Thyroid gland (tissue), 4 donors: Measurements from ENCODE around the gene VLDLR. TPM values are rescaled to one million over a fixed set of nuclear protein-coding genes. Genes with fewer than 3 reads are reported as not detected.
"Not testable (repeated sequence)": the region's sequence is repeated elsewhere in the genome, so short reads cannot be mapped to it uniquely, and the experiment has no call there.

Experiments used
- DNase-seq, 2 donors: peaks; one replicate each; pipeline ENCODE4 v3.0.0-alpha.2; 2019
- H3K27ac ChIP-seq, 3 donors: fragments of 200-600 bp; sonication (generic); 1 replicate in 2 of 3; 2 replicates in 1 of 3; pipeline ENCODE4 v1.5.1; 2016 to 2019; ENCODE audit warnings: mild to moderate bottlenecking in 1 of 3, moderate library complexity in 1 of 3
- H3K27me3 ChIP-seq: fragments of 200-600 bp; sonication (generic); one replicate; pipeline ENCODE4 v1.5.1; 2019
- H3K36me3 ChIP-seq, 2 donors: fragments of 200-600 bp; sonication (generic); one replicate each; pipeline ENCODE4 v1.5.1; 2016 to 2019
- H3K4me1 ChIP-seq, 2 donors: fragments of 200-600 bp; sonication (generic); one replicate each; pipeline ENCODE4 v1.5.1; 2017 to 2019
- H3K4me3 ChIP-seq, 3 donors: fragments of 200-600 bp; sonication (generic); replicated peaks in 1 of 3; 1 replicate in 2 of 3; 2 replicates in 1 of 3; pipeline ENCODE4 v1.5.1; 2016; ENCODE audit warnings: mild to moderate bottlenecking in 1 of 3
- H3K9me3 ChIP-seq: fragments of 200-600 bp; sonication (generic); one replicate; pipeline ENCODE4 v1.5.1; 2017
- CTCF ChIP-seq, 6 experiments: fragments of 200-600 bp in 3 of 6; fragments of 450-650 bp in 3 of 6; sonication (generic) in 3 of 6; IDR thresholded peaks; one replicate each; pipeline ENCODE4 v1.5.1; 2016 to 2019; ENCODE audit warnings: antibody characterized with exemption in 6 of 6, mild to moderate bottlenecking in 2 of 6, inconsistent platforms in 1 of 6, moderate library complexity in 1 of 6
- POLR2A ChIP-seq, 2 donors: fragments of 450-650 bp; IDR thresholded peaks; one replicate each; pipeline ENCODE4 v1.6.1; 2017; ENCODE audit warnings: antibody characterized with exemption in 2 of 2, mild to moderate bottlenecking in 2 of 2, moderate library complexity in 1 of 2
- WGBS, 2 donors: methylation state at CpG; one replicate each; pipeline ENCODE4 v1.1.5; 2017; 5-methylcytosine and 5-hydroxymethylcytosine counted together
- intact Hi-C: fragments of 100-400 bp; cut with DNase I; formaldehyde crosslinking; loops from one replicate; pipeline ENCODE4 v1.15.1; 2023
- total RNA-seq, 4 donors: library from RNA; depleted of rRNA; stranded (reverse); fragments of >200 nt; gene quantifications; one replicate each; pipeline ENCODE4 v1.2.3, GENCODE V29; 2016

VLDLR gene
- total RNA-seq, 4 donors from 2014 or later: 14.2 to 59.2 (median 46.0) TPM

- H3K27me3 ChIP-seq: no peaks in the 10 kb centered on the region
- TF ChIP-seq POLR2A (IDR thresholded peaks at IDR 0.05) (no peak), CTCF (IDR thresholded peaks at IDR 0.05) (no peak)
- no peak overlapping the region for H3K27ac ChIP-seq
- no peaks in the 10 kb centered on the region for H3K36me3 ChIP-seq
- 71 to 72% methylated on average over 6 of the region's 6 CpGs for WGBS, 2 donors
- H3K9me3 ChIP-seq: no peaks in the 10 kb centered on the region
- DNase-seq: no peak
- H3K4me3 ChIP-seq: no peak overlapping the region
- H3K4me1 ChIP-seq: no peaks in the 10 kb centered on the region
- intact Hi-C loops: no loop called here
Measured at GRCh38 chr9:2700398-2700797, 78.8 kb downstream of the VLDLR start.

GRCh38 chr9:2700909-2701550 is 79.4 kb downstream of the VLDLR start:
- Histone ChIP-seq H3K9me3 (no peaks in the 10 kb centered on the region), H3K4me1 (no peaks in the 10 kb centered on the region), H3K27me3 (no peaks in the 10 kb centered on the region), H3K4me3 (no peak overlapping the region), H3K27ac (no peak overlapping the region), H3K36me3 (no peaks in the 10 kb centered on the region)
- no peak for TF ChIP-seq CTCF (IDR thresholded peaks at IDR 0.05)
- TF ChIP-seq POLR2A (IDR thresholded peaks at IDR 0.05): no peak
- WGBS, 2 donors: 82 to 85% methylated on average over 10 of the region's 10 CpGs
- intact Hi-C loops: no loop called here
- no peak for DNase-seq

- no peaks in the 10 kb centered on the region for H3K4me1 ChIP-seq
- H3K27ac ChIP-seq: no peak overlapping the region
- no peaks in the 10 kb centered on the region for H3K36me3 ChIP-seq
- TF ChIP-seq CTCF (IDR thresholded peaks at IDR 0.05) (no peak), POLR2A (IDR thresholded peaks at IDR 0.05) (no peak)
- intact Hi-C loops: no loop called here
- H3K27me3 ChIP-seq: no peaks in the 10 kb centered on the region
- no peak for DNase-seq
- no peaks in the 10 kb centered on the region for H3K9me3 ChIP-seq
- H3K4me3 ChIP-seq: no peak overlapping the region
Measured at GRCh38 chr9:2704504-2704903, 82.9 kb downstream of the VLDLR start.

GRCh38 chr9:2707256-2707655 is 85.7 kb downstream of the VLDLR start:
- DNase-seq, intact Hi-C loops, H3K4me3 ChIP-seq, H3K4me1 ChIP-seq, H3K27me3 ChIP-seq, H3K9me3 ChIP-seq, H3K36me3 ChIP-seq, H3K27ac ChIP-seq: not testable (repeated sequence)
- 94% methylated on average over 3 of the region's 3 CpGs for WGBS, 2 donors

Other genes starting within 250 kb of the VLDLR start
- not detected for gene KCNV2, start 95.7 kb downstream of the VLDLR start, total RNA-seq
- gene PUM3, start 222.3 kb downstream of the VLDLR start, total RNA-seq: 10 to 100 TPM; 27.3 to 55.9 (median 30.1) TPM